ENCODE results near the gene UBE2J2. TPM values are rescaled to one million over a fixed set of nuclear protein-coding genes. Genes with fewer than 3 reads are reported as not detected.

The UBE2J2 gene
- total RNA-seq, 1 donor from 2014 or later = 25.2 TPM

GRCh38 chr1:1206376-1206965 is 67.2 kb downstream of the UBE2J2 start, which contains the start of gene TNFRSF18:
Gene TNFRSF18, minus strand, starts transcription at chr1:1206592. Its CDS starts 21 bp downstream, at chr1:1206571.
- no peak for DNase-seq (ENCODE audit: low spot score in 2 of 2)
- Histone ChIP-seq H3K4me3 (peak within 1 kb of the TSS in 1 of 2 donors; percentile 41), H3K9me3 (no peaks in the 10 kb centered on the region), H3K4me1 (peaks cover 0 to 4% of the 10 kb centered on the region in 2 donors), H3K27me3 (peaks cover 15% of the 10 kb centered on the region), H3K27ac (no peak within 1 kb of the TSS), H3K36me3 (no peaks in the 10 kb centered on the region)
- intact Hi-C loops (cut with DNase I) = no loop called here
- no peak for TF ChIP-seq CTCF (IDR thresholded peaks at IDR 0.05)

DNA sequence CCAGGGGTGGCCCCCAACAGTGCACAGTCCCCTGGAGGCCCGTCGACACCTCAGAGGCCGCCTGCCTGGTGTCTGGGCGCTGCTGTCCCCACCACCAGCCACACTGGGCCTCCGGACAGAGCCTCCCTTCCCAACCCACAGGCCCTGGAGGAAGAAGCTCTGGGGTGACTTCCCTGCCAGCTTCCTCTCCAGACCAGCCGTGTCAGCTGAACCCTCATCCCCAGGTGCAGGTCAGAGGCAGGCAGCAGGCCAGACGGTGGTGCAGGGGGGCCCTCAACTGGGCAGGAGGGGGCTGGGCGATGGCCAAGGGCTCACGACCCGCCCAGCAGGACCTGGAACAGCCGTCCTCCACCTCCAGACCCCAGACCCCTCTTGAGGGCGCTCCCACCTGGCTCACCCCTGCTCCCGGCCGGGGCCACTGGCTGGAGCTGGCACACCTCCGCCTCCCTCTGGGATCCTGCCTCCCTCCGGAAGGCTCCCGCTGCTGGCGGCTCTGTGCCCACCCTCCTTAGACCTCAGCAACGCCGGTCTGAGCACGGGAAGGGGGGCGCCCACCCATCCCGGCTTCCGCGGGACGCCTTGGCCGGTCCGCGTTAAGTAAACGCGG is 67.8 kb downstream of the UBE2J2 start:
- Histone ChIP-seq H3K27ac (no peak overlapping the region), H3K9me3 (no peaks in the 10 kb centered on the region), H3K4me3 (peak overlapping the region in 1 of 2 donors; percentile 41), H3K4me1 (peaks cover 0 to 10% of the 10 kb centered on the region in 2 donors), H3K27me3 (peaks cover 15% of the 10 kb centered on the region), H3K36me3 (no peaks in the 10 kb centered on the region)
- DNase-seq (ENCODE audit: low spot score in 2 of 2) = no peak
- no peak for TF ChIP-seq CTCF (IDR thresholded peaks at IDR 0.05)
- intact Hi-C loops (cut with DNase I) = no loop called here

- H3K4me3 ChIP-seq = no peak overlapping the region
- no peaks in the 10 kb centered on the region for H3K36me3 ChIP-seq
- peaks cover 15% of the 10 kb centered on the region for H3K27me3 ChIP-seq
- no peak for DNase-seq (ENCODE audit: low spot score in 2 of 2)
- peaks cover 0 to 10% of the 10 kb centered on the region in 2 donors for H3K4me1 ChIP-seq
- H3K9me3 ChIP-seq = no peaks in the 10 kb centered on the region
- TF ChIP-seq CTCF (IDR thresholded peaks at IDR 0.05) = no peak
- no peak overlapping the region for H3K27ac ChIP-seq
- intact Hi-C loops (cut with DNase I) = no loop called here
Observed at GRCh38 chr1:1204998-1205768, 68.5 kb downstream of the UBE2J2 start.

GRCh38 chr1:1204425-1204920 is 69.2 kb downstream of the UBE2J2 start:
- Histone ChIP-seq H3K9me3 (no peaks in the 10 kb centered on the region), H3K36me3 (no peaks in the 10 kb centered on the region), H3K4me3 (no peak overlapping the region), H3K27ac (no peak overlapping the region), H3K4me1 (peaks cover 0 to 10% of the 10 kb centered on the region in 2 donors), H3K27me3 (peaks cover 15% of the 10 kb centered on the region)
- TF ChIP-seq CTCF (IDR thresholded peaks at IDR 0.05) = no peak
- intact Hi-C loops (cut with DNase I) = no loop called here
- DNase-seq (ENCODE audit: low spot score in 2 of 2) = no peak

Other genes starting within 250 kb of the UBE2J2 start
- not detected for gene RNF223, start 199.5 kb downstream of the UBE2J2 start, total RNA-seq
- gene C1orf159, start 157.8 kb downstream of the UBE2J2 start, total RNA-seq = 23.7 TPM
- gene TTLL10, start 100.0 kb downstream of the UBE2J2 start, total RNA-seq = not detected
- not detected for gene TNFRSF18, start 67.3 kb downstream of the UBE2J2 start, total RNA-seq
- gene TNFRSF4, start 59.7 kb downstream of the UBE2J2 start, total RNA-seq = 4.8 TPM
- 223 TPM for gene SDF4, start 41.9 kb downstream of the UBE2J2 start, total RNA-seq
- gene B3GALT6, start 41.6 kb downstream of the UBE2J2 start, total RNA-seq = 94.9 TPM
- gene C1QTNF12, start 27.1 kb downstream of the UBE2J2 start, total RNA-seq = not detected
- gene SCNN1D, start 6.6 kb upstream of the UBE2J2 start, total RNA-seq = 0.32 TPM
- 105 TPM for gene ACAP3, start 34.1 kb upstream of the UBE2J2 start, total RNA-seq
- gene PUSL1, start 34.7 kb upstream of the UBE2J2 start, total RNA-seq = 28.3 TPM
- 214 TPM for gene INTS11, start 50.8 kb upstream of the UBE2J2 start, total RNA-seq
- 71.3 TPM for gene CPTP, start 50.9 kb upstream of the UBE2J2 start, total RNA-seq
- gene TAS1R3, start 57.4 kb upstream of the UBE2J2 start, total RNA-seq = 2.7 TPM
- gene DVL1, start 75.6 kb upstream of the UBE2J2 start, total RNA-seq = 66.7 TPM
- 345 TPM for gene MXRA8, start 84.7 kb upstream of the UBE2J2 start, total RNA-seq
- 247 TPM for gene AURKAIP1, start 101.4 kb upstream of the UBE2J2 start, total RNA-seq
- gene CCNL2, start 125.5 kb upstream of the UBE2J2 start, total RNA-seq = 150 TPM
- gene MRPL20, start 133.4 kb upstream of the UBE2J2 start, total RNA-seq = 63.4 TPM
- 12.5 TPM for gene ANKRD65, start 147.4 kb upstream of the UBE2J2 start, total RNA-seq
- gene VWA1, start 161.8 kb upstream of the UBE2J2 start, total RNA-seq = 79.0 TPM
- gene ATAD3C, start 175.8 kb upstream of the UBE2J2 start, total RNA-seq = not detected
- gene ATAD3B, start 197.9 kb upstream of the UBE2J2 start, total RNA-seq = 14.2 TPM
- gene ATAD3A, start 238.3 kb upstream of the UBE2J2 start, total RNA-seq = 46.3 TPM